Islet precursor cell (in vitro differentiated cells): Measurements from ENCODE around the gene SDS.

Experiments used
- DNase-seq: peaks from one replicate; pipeline ENCODE4 v3.0.0-alpha.2; 2018

SDS gene, protein sequence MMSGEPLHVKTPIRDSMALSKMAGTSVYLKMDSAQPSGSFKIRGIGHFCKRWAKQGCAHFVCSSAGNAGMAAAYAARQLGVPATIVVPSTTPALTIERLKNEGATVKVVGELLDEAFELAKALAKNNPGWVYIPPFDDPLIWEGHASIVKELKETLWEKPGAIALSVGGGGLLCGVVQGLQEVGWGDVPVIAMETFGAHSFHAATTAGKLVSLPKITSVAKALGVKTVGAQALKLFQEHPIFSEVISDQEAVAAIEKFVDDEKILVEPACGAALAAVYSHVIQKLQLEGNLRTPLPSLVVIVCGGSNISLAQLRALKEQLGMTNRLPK

DNA sequence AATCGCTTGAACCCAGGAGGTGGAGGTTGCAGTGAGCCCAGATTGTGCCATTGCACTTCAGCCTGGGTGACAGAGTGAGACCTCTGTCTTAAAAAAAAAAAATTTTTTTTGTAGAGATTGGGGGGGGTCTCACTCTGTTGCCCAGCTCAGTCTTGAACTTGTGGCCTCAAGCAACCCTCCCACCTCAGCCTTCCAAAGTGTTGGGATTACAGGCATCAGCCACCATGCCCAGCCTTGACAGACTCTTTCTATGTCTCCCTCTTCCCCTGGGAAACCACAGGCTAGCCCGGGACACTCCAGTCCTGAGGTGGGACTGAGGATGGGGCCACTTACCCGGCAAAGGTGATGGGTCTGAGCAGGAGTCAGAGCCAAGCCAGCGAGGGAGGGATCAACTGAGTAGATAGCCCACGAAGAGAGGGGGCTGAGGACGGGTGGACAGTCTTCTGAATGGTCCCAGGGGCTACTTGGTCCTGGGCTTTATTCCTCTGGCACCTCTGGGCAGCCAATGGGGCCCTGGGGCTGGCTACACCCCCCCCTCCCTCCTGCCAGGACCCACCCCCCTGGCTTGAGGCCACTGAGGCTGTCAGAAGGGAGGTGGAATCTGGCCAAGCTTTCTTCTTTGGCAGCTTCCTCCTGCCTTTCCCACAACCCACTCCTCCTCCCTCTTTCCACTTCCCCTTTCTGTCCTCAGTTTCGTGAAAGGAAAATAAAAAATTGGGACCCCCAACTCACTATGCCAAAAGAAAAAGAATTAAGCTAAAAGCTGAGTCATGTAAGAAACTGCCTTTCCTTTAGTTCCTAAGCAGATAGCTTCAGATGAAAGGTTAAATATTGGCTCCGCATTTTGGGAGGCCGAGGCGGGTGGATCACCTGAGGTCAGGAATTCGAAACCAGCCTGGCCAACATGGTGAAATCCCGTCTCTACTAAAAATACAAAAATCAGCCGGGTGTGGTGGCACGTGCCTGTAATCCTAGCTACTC lies at the start of gene SDS:
Gene SDS, minus strand, starts transcription at position 453 of the 981 bp plus-strand sequence. CDS start 4,179 bp downstream, outside the sequence.
- DNase-seq: no peak

DNA sequence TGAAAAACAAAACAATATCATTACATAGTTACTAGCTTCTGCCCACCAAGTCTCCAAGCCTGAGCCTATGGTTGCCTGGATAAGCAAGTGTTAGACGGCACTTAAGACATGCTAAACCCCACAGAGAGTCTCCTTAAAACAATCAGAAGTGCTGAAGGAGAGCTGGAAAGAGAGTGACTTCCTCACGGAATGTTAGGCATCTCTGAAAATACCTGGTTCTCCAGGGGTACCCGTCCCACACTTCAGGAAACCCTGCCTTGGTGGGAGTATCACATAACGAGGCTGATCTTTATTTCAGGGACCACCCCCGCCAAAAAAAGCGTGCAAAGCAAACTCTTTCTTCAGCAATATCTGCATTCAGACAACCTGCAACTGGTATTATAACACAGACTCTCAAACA lies 49.6 kb upstream of the SDS start:
- no peak for DNase-seq

DNA sequence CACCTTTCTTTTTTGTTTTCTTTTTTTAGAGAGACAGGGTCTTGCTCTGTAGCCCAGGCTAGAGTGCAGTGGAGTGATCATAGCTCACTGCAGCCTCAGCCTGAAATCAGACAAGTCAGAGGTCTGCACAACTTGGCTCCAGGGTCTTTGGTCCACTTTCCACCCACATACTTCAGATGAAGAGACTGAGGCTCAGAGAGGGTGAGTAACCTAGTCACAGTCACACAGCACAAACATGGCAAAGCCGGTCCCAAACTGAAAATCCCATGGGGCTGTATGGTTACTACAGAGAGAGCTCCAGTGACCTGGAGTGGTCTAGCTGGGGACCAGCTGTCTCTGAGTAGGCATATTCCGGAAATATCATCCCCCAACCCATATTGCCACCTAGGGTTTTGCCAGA lies 48.8 kb upstream of the SDS start:
- DNase-seq: no peak

DNA sequence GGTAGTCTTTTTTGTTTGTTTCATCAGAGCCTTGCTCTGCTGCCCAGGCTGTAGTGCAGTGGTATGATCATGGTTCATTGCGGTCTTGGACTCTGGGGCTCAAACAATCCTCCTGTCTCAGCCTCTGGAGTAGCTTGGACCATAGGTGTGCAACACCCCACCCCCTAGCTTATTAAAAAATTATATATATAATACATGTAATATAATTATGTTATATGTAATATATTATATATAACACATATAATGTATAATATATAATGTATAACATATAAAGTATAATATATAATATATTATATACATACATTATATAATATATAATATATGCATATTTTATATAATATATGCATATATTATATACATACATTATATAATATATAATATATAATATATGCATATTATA lies 46.2 kb upstream of the SDS start:
- DNase-seq: no peak

DNA sequence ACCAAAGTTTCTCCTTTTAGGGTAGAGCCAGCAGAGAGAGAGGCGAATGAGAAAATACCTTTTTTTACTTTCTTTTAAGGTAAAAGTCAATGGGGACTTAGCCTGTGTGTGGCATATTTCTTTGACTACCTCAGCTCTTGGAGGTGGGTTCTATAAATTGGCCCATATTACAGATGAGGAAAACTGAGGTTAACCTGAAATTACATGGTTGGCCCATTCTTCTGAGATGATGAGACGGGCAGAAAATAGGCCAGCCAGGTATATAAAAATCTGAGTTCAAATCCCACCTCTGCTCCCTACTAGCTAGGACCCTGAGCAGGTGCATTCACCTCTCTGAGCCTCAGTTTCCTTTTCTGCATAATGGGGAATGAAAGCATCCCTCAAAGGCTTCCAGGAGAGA lies 45.6 kb upstream of the SDS start:
- DNase-seq: no peak

DNA sequence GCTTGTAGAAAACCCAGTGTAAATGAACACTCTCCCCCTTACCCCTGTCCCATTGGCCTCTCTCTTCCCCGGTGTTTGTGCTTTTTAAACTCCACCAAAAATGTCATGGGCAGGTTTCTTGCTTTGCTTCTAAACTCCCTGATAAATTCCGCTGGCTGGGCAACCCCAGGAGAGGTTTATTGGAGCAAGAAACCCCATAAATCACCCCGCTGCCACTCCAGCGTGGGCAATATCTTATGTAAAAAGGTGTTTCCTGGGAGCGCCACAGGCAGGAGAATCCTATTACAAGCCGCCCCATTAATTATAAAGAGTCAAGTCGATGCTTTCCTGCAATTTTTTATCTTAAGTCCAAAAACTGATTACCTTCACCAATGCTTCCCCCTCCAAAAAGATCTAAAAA lies 45.2 kb upstream of the SDS start:
- no peak for DNase-seq

DNA sequence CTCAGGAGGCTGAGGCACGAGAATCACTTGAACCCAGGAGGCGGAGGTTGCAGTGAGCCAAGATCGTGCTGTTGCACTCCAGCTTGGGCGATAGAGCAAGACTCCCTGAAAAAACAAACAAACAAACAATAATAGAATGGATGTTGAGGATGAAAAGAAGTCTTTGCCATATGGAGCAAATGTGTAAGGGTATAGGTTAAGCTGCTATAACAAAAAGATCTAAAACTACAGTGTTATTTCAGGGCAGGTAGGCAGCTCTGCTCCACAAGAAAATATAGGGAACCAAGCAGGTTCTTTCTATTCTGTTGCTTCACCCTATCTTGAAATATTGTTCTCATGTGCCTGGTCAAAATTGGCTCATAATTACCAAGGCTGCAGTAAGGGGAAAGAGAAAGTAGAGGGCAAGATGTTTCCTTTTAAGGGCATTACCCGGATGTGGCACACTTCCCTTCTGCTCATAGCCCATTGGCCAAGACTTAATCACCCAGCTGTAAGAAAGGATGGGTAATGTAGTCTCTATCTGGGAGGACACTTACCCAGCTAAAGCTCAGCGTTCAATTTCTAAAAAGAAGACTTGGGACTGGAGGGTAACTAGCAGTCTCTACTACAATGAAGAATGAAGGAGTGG lies 42.0 kb upstream of the SDS start:
- no peak for DNase-seq

DNA sequence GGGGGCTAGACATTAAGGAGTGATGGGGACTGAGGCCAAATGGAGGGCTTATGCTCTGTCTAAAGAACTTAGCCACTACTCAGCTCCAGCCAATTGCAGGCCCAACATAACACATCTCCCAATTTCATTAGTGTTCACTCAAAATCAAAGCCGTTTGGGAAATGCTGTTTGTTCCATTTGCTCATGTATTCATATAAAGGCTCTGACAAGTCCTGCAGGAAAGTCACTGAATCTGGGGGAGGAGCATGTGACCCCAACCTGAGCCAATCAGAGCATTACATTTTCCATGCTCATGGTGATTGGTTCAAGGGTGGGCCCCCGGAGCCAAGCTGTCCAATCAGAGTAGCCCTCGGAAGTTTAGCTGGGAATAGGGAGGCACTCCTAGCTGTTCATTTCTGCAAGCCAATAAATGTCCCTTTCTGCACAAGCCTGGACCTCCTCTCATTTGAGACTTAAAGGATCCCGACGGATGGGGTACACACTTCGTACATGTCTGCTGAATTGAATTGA lies 39.4 kb upstream of the SDS start:
- no peak for DNase-seq

DNA sequence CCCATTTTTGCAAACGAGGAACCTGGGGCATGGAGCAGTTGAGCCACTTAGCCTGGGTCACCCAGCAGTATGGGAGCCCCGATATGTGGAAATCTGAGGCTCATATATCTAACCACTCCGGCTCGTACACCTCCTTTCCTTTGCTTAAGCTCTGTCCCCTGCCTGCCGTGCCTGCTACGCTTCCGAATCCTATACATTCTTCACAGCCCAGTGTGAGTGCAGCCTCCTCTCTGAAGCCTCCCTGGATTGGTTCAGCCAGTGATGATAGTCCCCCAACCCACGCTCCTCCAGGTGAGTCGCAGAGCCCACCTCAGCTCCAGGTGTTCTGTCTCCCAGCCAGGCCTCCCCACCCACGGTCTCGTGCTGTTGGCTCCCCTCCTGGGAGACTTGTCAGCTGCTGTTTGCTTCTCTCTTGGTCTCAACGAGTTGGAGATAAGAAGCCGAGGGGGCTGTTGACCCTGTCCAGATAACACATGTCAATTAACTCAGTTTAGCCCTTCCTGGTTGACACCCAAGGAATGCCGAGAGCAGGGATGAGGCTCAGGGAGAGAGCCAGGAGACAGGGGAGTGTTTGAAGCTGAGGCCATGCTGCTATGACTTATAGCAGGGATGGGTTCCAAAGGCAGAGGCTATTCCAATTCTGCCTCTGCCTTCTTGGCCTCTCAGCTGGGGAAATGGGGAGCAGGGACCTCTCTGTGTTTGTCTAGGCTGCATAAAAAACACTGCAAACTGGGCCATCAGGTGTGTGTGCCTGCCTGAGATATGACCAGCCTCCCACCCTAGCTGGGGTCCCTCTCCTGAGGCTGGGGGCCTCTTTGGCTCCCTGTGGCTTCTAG lies 37.5 kb upstream of the SDS start:
- no peak for DNase-seq

DNA sequence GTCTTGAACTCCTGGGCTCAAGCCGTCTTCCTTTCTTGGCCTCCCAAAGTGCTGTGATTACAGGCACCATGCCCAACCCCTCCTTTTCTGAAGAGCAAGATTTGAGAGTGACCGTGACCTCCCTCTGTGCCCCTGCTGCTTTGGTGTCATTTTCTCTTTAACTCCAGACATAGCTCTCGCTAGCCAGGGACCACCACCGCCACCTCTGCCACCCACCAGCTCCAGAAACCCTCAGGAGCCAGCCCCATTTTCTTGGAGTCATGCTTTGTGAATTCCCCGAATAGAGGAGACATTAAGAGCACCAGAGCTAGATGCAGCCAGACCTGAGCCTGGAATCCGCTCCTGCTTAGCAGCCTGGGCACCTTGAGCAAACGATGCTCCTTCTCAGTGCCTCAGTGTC lies 36.6 kb upstream of the SDS start:
- no peak for DNase-seq

DNA sequence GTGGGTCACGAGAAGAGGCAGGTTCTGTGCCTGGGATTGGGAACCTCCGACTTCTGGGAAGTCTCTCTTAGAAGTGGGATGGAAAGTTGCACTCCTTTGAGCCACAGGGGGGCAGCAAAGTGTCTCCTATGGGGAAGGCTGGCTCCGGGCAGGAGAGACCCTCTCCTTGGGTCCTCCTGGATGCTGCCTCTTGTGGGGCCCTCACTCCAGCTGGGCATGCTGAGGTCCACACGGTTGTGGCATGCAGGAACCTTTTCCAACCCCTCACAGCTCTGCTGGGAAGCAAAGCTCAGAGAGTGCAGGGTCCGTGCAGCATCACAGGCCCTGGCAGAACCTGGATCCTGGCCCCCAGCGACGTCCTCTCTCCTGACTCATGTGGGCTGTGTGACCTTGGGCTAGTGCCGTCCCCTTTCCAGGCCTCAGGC lies 35.9 kb upstream of the SDS start:
- peak; percentile 91 for DNase-seq

DNA sequence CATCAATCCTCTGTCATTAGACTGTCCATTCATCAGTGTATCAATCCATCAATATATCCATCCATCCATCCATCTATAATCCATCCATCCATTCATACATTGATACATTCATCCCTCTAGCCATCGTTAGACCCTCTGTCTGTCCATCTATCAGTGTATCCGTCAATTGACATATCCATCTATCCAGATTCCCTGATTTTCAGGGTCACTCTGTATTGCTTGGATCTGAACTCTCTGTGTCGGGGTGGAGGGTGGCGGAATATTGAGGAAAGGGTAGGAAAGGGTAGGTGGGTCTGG lies 35.6 kb upstream of the SDS start:
- no peak for DNase-seq

DNA sequence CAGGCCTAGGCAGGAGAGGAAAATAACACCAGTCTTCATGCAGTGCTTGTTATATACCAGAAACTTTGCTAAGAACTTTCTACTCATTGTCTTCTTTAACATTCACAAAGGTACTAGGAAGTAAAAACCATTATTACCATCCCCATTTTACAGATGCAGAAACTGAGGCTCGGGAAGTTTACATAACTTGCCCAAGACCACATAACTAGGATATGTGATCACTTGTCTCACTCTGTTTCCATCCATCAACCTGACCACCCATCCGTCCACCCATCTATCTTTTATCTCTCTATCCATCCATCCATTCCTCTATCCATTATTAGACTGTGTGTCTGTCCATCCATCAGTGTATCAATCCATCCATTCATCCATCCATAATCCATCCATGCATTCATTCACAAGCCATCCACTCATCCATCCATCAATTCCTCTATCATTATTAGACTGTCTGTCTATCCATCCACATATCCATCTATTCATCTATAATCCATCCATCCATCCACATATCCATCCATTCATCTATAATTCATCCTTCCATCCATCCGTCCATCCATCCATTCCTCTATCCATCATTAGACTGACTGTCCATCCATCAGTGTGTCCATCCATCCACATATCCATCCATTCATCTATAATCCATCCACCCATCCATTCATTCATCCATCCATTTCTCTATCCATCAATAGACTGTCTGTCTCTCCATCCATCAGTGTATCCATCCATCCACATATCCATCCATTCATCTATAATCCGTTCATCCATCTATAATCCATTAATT lies 35.0 kb upstream of the SDS start:
- no peak for DNase-seq

DNA sequence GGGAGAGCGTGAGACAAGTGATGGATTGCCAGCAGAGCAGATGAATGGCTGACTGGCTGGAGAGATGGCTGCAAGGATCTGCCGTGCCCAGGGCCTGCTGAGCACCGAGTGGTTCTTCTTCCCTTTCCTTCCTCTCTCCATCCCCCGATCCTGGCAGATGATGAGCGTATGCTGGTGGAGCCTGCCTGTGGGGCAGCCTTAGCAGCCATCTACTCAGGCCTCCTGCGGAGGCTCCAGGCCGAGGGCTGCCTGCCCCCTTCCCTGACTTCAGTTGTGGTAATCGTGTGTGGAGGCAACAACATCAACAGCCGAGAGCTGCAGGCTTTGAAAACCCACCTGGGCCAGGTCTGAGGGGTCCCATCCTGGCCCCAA lies 34.0 kb upstream of the SDS start:
- DNase-seq: no peak

DNA sequence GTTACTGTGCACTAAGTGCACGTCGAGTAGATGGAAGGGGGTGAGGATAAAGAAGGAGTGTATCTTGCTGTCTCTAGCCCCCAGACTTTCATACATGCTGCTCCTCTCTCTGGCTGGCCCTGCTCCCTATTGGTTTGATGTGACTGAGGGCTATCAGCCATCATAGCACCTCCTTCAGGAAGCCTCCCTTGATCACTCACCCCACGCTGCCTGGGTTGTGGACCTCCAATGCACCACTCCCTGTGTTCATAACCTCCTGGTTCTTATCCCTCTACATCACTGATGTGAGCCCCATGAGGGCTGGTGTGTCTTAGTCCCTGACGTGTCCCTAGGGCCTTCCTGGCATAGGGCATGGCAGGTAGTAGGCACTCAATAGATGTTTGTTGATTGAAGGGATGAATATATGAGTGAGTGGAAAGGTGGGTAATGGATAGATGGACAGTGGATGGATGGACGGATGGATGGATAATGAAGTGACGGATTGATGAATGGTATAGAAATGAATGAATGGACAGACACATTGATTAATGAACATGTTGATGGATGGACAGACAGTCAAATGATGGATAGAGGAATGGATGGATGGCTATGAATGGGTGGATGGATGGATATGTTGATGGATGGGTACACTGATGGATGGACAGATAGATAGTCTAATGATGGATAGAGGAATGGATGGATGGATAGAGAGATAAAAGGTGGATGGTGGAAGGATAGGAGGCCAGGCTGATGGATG lies 33.5 kb upstream of the SDS start:
- no peak for DNase-seq

DNA sequence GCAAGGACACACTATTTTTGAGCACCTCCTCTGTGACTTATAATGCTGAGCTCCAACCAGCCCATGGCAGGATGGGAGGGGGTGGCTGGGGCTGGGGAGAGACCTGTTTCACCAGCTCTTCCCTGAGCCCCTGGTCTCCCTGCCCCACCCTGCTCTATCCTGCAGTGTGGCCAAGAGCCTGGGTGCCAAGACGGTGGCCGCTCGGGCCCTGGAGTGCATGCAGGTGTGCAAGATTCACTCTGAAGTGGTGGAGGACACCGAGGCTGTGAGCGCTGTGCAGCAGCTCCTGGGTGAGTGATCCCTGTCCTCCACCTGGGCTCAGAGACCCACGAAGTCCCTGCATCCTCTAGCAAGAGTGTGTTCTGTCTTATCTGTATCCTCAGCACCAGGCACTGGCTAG lies 32.9 kb upstream of the SDS start:
- DNase-seq: no peak

DNA sequence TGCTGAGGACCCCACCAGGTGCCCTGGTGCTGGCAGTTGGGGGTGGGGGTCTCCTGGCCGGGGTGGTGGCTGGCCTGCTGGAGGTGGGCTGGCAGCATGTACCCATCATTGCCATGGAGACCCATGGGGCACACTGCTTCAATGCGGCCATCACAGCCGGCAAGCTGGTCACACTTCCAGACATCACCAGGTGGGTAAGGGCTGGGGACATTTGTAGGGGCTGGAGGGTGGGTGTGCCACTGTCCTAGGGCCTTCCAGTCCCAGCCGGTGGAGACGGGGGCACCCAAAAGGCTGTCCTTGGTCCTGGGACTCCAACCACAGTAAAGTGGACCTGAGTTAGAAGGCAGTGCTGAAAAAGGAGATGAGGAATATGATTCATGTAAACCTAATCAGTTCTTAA lies 31.7 kb upstream of the SDS start:
- DNase-seq: no peak

DNA sequence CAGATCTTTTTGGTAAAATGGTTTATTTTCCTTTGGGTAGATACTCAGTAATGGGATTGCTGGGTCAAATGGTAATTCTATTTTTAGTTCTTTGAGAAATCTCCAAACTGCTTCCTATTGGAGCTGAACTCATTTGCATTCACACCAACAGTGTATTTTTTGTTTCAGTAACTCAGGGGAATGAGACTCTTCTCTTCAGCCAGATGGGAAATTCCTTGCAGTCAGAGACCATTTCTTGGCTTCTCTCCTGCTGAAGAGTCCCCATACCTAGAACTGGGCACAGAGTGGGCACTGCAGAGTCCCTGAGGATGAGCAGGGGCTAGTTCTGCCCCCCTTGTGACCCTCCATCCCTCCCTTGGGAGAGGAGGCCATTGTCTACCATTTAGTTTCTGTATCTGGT lies 29.3 kb upstream of the SDS start:
- DNase-seq: no peak

DNA sequence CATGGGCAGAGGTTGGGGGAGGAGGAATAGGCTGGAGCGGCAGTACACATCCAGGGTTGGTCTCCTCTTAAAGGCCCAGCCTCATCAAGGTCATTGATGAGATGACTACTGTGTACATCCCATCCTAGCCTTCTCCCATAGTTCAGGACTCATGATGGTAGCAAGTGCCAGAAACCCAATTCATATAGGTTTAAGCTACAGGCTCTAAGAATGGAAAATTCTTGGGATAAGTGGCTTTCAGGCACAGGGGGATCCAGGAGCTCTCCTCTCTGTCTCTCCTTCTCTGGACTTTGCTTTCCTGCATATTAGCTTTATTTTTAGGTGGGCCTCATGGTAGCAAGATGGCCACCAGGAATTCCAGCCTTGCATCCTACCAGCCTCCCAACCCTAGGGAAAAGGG lies 24.8 kb upstream of the SDS start:
- DNase-seq: no peak

DNA sequence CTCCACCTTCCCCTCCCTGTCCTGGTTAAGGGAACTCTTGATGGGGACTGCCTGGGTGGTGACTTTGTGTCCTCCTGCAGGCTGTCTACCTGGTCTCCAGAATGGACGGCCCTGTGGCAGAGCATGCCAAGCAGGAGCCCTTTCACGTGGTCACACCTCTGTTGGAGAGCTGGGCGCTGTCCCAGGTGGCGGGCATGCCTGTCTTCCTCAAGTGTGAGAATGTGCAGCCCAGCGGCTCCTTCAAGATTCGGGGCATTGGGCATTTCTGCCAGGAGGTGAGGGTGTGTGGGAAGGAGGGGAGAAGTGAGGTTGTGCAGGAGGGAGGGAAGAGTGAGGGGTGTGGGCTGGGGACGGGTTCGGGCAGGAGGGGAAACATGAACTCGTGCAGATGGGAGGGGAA lies 24.2 kb upstream of the SDS start:
- DNase-seq: no peak

DNA sequence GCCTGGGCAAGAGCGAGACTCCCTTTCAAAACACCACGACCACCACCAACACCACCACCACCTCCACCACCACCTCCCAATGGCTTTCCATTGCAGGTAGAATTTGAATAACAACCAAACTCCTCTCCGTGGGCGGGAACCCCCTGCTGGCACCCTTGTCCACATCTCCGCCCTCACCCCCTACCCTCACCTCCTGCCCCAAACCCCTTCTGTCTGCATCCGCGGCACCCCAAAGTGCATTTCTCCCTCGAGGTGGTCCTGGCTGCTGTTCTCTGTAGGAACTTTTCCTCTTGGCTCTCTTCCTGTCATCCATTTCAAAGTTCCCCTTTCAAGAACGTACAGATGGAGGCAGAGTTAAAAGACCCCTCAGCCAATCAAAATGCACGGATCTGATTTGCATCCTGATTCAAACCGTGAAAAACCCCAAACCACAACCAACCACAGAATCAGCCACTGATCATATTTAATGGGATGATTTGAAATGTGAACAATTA lies 22.3 kb upstream of the SDS start:
- DNase-seq: no peak
